DOHH2 (cell line): Measurements from ENCODE around the gene HDAC4.

Source experiments
- H3F3A ChIP-seq: fragments of 200-600 bp; sonication (generic), shearing (Covaris generic); 2 replicates; pipeline ENCODE4 v1.6.0; 2016; ENCODE audit warnings: antibody characterized with exemption, mild to moderate bottlenecking; ENCODE audit not compliant: control insufficient read depth, insufficient read depth
- H3K27ac ChIP-seq: fragments of 200-600 bp; sonication (generic); 2 replicates; pipeline ENCODE4 v1.5.1; 2014; ENCODE audit warnings: low read depth, mild to moderate bottlenecking, low read length, moderate library complexity
- H3K27me3 ChIP-seq: fragments of 200-600 bp; sonication (generic); 2 replicates; pipeline ENCODE4 v1.6.1; 2014; ENCODE audit warnings: mild to moderate bottlenecking, low read length, mixed read lengths; ENCODE audit not compliant: control insufficient read depth
- H3K36me3 ChIP-seq: fragments of 200-600 bp; sonication (generic); 2 replicates; pipeline ENCODE4 v1.6.1; 2014; ENCODE audit warnings: mild to moderate bottlenecking, low read length, moderate library complexity, mixed read lengths; ENCODE audit not compliant: control insufficient read depth
- H3K4me1 ChIP-seq: fragments of 200-600 bp; sonication (generic); 2 replicates; pipeline ENCODE4 v1.6.1; 2014; ENCODE audit warnings: mild to moderate bottlenecking, low read length, mixed read lengths; ENCODE audit not compliant: control insufficient read depth
- H3K4me2 ChIP-seq: fragments of 200-600 bp; sonication (generic); 2 replicates; pipeline ENCODE4 v1.6.0; 2014; ENCODE audit warnings: mild to moderate bottlenecking, low read length, moderate library complexity
- H3K4me3 ChIP-seq: fragments of 200-600 bp; sonication (generic); 2 replicates; pipeline ENCODE4 v1.5.1; 2014; ENCODE audit warnings: mild to moderate bottlenecking, low read length, mixed read lengths
- H3K79me2 ChIP-seq: fragments of 200-600 bp; sonication (generic); 2 replicates; pipeline ENCODE4 v1.6.1; 2014; ENCODE audit warnings: mild to moderate bottlenecking, low read length, mixed read lengths; ENCODE audit not compliant: control insufficient read depth
- H3K9me2 ChIP-seq: fragments of 200-600 bp; sonication (generic); replicated peaks from 2 replicates; pipeline ENCODE4 v1.6.1; 2014; ENCODE audit warnings: mild to moderate bottlenecking, low read length, mixed read lengths; ENCODE audit not compliant: control insufficient read depth
- H3K9me3 ChIP-seq: fragments of 200-600 bp; sonication (generic); 2 replicates; pipeline ENCODE4 v1.6.1; 2014; ENCODE audit warnings: antibody characterized with exemption, low read length, mixed read lengths; ENCODE audit not compliant: control insufficient read depth, insufficient read depth
- H4K20me1 ChIP-seq: fragments of 200-600 bp; sonication (generic); 2 replicates; pipeline ENCODE4 v1.6.0; 2014; ENCODE audit warnings: low read depth, mild to moderate bottlenecking, antibody characterized with exemption, low read length, moderate library complexity; ENCODE audit not compliant: control insufficient read depth, insufficient read depth
- EZH2phosphoT487 ChIP-seq: fragments of 200-600 bp; sonication (generic); IDR thresholded peaks from 2 replicates; pipeline ENCODE4 v1.6.1; 2017; ENCODE audit warnings: borderline replicate concordance, mild to moderate bottlenecking, antibody characterized with exemption, low read length, moderate library complexity, mixed read lengths
- TF ChIP-seq, protein P1 (sequence below): fragments of 200-600 bp; sonication (generic); IDR thresholded peaks from one replicate; pipeline ENCODE4 v1.5.1; 2014; ENCODE audit warnings: antibody characterized with exemption, mild to moderate bottlenecking, low read depth, low read length; ENCODE audit not compliant: poor library complexity, severe bottlenecking

The HDAC4 gene

DNA sequence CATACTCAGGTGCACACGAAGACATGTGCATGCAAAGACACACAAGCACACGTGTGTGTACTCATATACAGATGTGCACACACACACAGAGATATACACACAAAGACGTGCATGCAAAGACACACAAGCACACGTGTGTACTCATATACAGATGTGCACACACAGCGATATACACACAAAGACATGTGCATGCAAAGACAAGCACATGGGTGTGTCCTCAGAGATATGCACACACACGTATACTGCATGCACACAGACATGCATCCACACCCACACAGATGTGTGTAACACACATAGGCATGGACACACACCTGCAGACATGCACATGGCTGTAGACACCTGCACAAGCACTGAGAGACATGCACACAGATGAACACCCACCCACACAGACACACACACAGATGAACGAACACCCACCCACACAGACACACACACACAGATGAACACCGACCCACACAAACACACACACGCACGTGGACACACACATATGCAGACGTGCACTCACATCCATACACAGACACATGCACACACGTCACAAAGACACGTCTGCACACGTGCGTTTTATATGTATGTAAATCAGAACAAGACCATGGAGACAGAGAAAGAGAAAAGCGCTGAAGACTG is 321.0 kb downstream of the HDAC4 start:
- H3K4me3 ChIP-seq = no peak overlapping the region
- no peak overlapping the region for H3K27ac ChIP-seq
- H3K9me2 ChIP-seq = no peaks in the 10 kb centered on the region
- TF ChIP-seq, protein P1, sequence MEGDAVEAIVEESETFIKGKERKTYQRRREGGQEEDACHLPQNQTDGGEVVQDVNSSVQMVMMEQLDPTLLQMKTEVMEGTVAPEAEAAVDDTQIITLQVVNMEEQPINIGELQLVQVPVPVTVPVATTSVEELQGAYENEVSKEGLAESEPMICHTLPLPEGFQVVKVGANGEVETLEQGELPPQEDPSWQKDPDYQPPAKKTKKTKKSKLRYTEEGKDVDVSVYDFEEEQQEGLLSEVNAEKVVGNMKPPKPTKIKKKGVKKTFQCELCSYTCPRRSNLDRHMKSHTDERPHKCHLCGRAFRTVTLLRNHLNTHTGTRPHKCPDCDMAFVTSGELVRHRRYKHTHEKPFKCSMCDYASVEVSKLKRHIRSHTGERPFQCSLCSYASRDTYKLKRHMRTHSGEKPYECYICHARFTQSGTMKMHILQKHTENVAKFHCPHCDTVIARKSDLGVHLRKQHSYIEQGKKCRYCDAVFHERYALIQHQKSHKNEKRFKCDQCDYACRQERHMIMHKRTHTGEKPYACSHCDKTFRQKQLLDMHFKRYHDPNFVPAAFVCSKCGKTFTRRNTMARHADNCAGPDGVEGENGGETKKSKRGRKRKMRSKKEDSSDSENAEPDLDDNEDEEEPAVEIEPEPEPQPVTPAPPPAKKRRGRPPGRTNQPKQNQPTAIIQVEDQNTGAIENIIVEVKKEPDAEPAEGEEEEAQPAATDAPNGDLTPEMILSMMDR = no peak
- TF ChIP-seq EZH2phosphoT487 = no peak
- H3K9me3 ChIP-seq = no peaks in the 10 kb centered on the region
- no peaks in the 10 kb centered on the region for H3K27me3 ChIP-seq
- H3K4me1 ChIP-seq = no peaks in the 10 kb centered on the region
- H3F3A ChIP-seq = no peaks in the 10 kb centered on the region
- H3K79me2 ChIP-seq = no peaks in the 10 kb centered on the region
- no peaks in the 10 kb centered on the region for H4K20me1 ChIP-seq
- H3K36me3 ChIP-seq = no peaks in the 10 kb centered on the region
- no peak overlapping the region for H3K4me2 ChIP-seq

DNA sequence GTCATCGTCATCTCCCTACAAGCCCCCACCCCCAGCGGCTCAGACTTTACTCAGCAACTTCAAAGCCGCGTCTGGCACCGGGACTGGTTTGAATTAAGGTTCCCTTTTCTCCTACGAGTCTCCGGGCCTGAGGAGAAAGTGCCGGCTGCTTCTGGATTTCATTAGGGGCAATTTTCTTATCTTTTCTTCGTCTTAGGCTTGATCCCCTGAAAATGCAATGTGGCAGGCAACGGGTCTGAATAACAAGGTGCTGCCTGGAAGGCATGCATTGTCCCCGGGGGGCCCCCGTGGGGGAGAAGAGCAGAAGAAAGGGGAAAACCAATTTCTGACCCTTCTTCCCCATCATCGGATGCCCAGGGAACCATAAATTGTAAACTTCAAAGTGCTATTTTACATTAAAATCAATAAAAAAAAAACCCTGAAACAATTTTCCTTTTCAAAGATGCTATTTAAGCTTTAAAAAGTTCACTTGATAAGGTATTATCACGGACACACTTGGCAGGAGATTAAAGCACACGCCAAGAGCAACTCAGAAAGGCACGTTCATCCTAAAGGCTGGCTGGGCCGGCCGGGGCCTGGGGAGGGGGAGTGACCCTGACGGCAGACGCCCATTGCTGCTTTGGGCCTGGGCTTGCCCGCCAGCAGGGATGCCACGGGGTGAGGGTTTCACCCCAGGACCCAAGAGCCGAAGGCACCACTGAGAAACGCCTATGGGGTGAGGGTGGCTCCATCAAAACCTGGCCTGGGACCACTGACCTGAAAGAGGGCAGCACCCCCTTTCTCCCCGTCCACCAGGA is 322.5 kb downstream of the HDAC4 start:
- Histone ChIP-seq H3K4me2 (no peak overlapping the region), H3K36me3 (no peaks in the 10 kb centered on the region), H3K9me2 (no peaks in the 10 kb centered on the region), H3K27me3 (no peaks in the 10 kb centered on the region), H3K9me3 (no peaks in the 10 kb centered on the region), H3F3A (no peaks in the 10 kb centered on the region), H3K4me3 (no peak overlapping the region), H3K4me1 (no peaks in the 10 kb centered on the region), H3K79me2 (no peaks in the 10 kb centered on the region), H3K27ac (no peak overlapping the region), H4K20me1 (no peaks in the 10 kb centered on the region)
- TF ChIP-seq, protein P1 = no peak
- TF ChIP-seq EZH2phosphoT487 = no peak

DNA sequence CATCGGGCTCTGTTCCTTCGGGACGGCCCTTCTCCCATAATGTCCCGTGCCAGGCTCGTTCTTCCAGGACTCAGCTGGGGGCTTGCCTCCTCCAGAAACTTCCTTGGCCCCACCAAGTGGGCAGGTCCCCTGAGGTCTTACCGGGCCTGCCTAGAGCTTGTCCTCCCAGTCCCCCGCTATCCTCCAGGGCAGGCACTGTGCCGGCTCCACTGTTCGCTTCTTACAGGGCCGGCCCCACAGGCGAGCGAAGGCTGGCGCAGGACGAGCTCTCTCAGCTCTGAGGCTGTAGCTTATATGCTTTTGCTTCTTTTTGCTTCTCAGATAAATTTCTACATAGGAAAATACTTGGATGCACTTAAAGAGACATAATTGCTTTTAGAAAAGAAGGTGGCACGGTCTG is 323.6 kb downstream of the HDAC4 start:
- Histone ChIP-seq H3K36me3 (no peaks in the 10 kb centered on the region), H4K20me1 (no peaks in the 10 kb centered on the region), H3K9me2 (no peaks in the 10 kb centered on the region), H3K9me3 (no peaks in the 10 kb centered on the region), H3K79me2 (no peaks in the 10 kb centered on the region), H3K4me2 (no peak overlapping the region), H3K4me3 (no peak overlapping the region), H3K27ac (no peak overlapping the region), H3F3A (no peaks in the 10 kb centered on the region), H3K4me1 (no peaks in the 10 kb centered on the region), H3K27me3 (no peaks in the 10 kb centered on the region)
- no peak for TF ChIP-seq EZH2phosphoT487
- TF ChIP-seq, protein P1 = no peak
